Measurements from ENCODE around the gene MYOCOS. TPM values are rescaled to one million over a fixed set of nuclear protein-coding genes. Genes with fewer than 3 reads are reported as not detected.
"Not testable (repeated sequence)": the region's sequence is repeated elsewhere in the genome, so short reads cannot be mapped to it uniquely, and the experiment has no call there.

MYOCOS gene
- total RNA-seq, 4 donors from 2014 or later = not detected

- TF ChIP-seq EP300 (IDR thresholded peaks at IDR 0.05; ENCODE audit: low read depth) (no peak), CTCF (IDR thresholded peaks at IDR 0.05) (no peak), POLR2A (IDR thresholded peaks at IDR 0.05) (no peak), POLR2AphosphoS5 (IDR thresholded peaks at IDR 0.05) (no peak)
- no peak overlapping the region for H3K27ac ChIP-seq
- no peaks in the 10 kb centered on the region for H3K36me3 ChIP-seq
- in situ Hi-C loops (cut with MboI; ENCODE audit: low pct_ligation_motif_present in 1 of 4, low pct_unique_long_range_greater_than_20kb in 1 of 4, low sequenced_read_pairs in 3 of 4) (no loop called here), intact Hi-C loops (cut with DNase I; ENCODE audit: low total_unique reads) (no loop called here)
- H3K4me1 ChIP-seq = no peaks in the 10 kb centered on the region
- no peaks in the 10 kb centered on the region for H3K9me3 ChIP-seq
- 90 to 100% methylated on average over 10 to 13 of the region's 13 CpGs for WGBS, 2 donors (ENCODE audit: low coverage in 1 of 2)
- DNase-seq = no peak
- no peaks in the 10 kb centered on the region for H3K27me3 ChIP-seq
- H3K4me3 ChIP-seq = no peak overlapping the region
Observed at GRCh38 chr1:171600862-171601261, 21.2 kb upstream of the MYOCOS start.

GRCh38 chr1:171603042-171603441 is 19.0 kb upstream of the MYOCOS start:
- H3K36me3 ChIP-seq; in situ Hi-C loops (cut with MboI; ENCODE audit: low pct_ligation_motif_present in 1 of 4, low pct_unique_long_range_greater_than_20kb in 1 of 4, low sequenced_read_pairs in 3 of 4): not testable (repeated sequence)

DNA sequence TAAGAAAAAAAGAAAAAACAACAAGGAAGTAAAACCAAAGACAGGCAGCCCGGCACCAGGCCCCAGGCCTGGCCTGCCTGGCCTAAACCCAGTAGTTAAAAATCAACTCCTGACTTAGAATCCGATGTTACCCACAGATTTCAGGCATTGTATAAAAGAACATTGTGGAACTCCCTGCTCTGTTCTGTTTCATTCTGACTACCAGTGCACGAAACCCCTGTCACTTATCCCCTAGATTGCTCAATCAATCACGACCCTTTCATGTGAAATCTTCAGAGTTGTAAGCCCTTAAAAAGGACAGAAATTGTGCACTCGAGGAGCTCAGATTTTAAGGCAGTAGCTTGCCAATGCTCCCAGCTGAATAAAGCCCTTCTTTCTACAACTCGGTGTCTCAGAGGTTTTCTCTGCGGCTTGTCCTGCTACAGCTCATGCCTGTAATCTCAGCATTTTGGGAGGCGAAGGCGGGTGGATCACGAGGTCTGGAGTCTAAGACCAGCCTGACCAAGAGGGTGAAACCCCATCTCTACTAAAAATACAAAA is 15.6 kb upstream of the MYOCOS start:
- no peak overlapping the region for H3K4me3 ChIP-seq
- H3K36me3 ChIP-seq = no peaks in the 10 kb centered on the region
- WGBS, 2 donors (ENCODE audit: low coverage in 1 of 2) = 76% methylated on average over 10 of the region's 10 CpGs; no CpG with 5 or more reads in 1 of the 2 donors
- intact Hi-C loops (cut with DNase I; ENCODE audit: low total_unique reads) (no loop called here), in situ Hi-C loops (cut with MboI; ENCODE audit: low pct_ligation_motif_present in 1 of 4, low pct_unique_long_range_greater_than_20kb in 1 of 4, low sequenced_read_pairs in 3 of 4) (no loop called here)
- H3K4me1 ChIP-seq = no peaks in the 10 kb centered on the region
- no peak for DNase-seq
- H3K9me3 ChIP-seq = no peaks in the 10 kb centered on the region
- H3K27ac ChIP-seq = no peak overlapping the region
- TF ChIP-seq POLR2A (IDR thresholded peaks at IDR 0.05) = no peak
- no peak for TF ChIP-seq POLR2AphosphoS5 (IDR thresholded peaks at IDR 0.05)
- no peak for TF ChIP-seq EP300 (IDR thresholded peaks at IDR 0.05; ENCODE audit: low read depth)
- TF ChIP-seq CTCF (IDR thresholded peaks at IDR 0.05) = no peak
- no peaks in the 10 kb centered on the region for H3K27me3 ChIP-seq

More at GRCh38 chr1:171603042-171603441, 19.0 kb upstream of the MYOCOS start:
- 88 to 100% methylated on average over 1 to 6 of the region's 6 CpGs for WGBS, 2 donors (ENCODE audit: low coverage in 1 of 2)
- H3K27me3 ChIP-seq; intact Hi-C loops (cut with DNase I; ENCODE audit: low total_unique reads); H3K4me3 ChIP-seq; H3K9me3 ChIP-seq; H3K27ac ChIP-seq; H3K4me1 ChIP-seq; DNase-seq: not testable (repeated sequence)

GRCh38 chr1:171610385-171610784 is 11.7 kb upstream of the MYOCOS start:
- intact Hi-C loops (cut with DNase I; ENCODE audit: low total_unique reads) = no loop called here
- Histone ChIP-seq H3K27ac (no peak overlapping the region), H3K4me1 (no peaks in the 10 kb centered on the region), H3K9me3 (no peaks in the 10 kb centered on the region), H3K36me3 (no peaks in the 10 kb centered on the region), H3K4me3 (no peak overlapping the region), H3K27me3 (no peaks in the 10 kb centered on the region)
- TF ChIP-seq POLR2A (IDR thresholded peaks at IDR 0.05) = no peak
- no peak for TF ChIP-seq CTCF (IDR thresholded peaks at IDR 0.05)
- TF ChIP-seq EP300 (IDR thresholded peaks at IDR 0.05; ENCODE audit: low read depth) = no peak
- TF ChIP-seq POLR2AphosphoS5 (IDR thresholded peaks at IDR 0.05) = no peak
- no peak for DNase-seq
- WGBS, 2 donors (ENCODE audit: low coverage in 1 of 2) = 59 to 79% methylated on average over 2 of the region's 2 CpGs
- in situ Hi-C loops (cut with MboI; ENCODE audit: low pct_ligation_motif_present in 1 of 4, low pct_unique_long_range_greater_than_20kb in 1 of 4, low sequenced_read_pairs in 3 of 4) = no loop called here

DNA sequence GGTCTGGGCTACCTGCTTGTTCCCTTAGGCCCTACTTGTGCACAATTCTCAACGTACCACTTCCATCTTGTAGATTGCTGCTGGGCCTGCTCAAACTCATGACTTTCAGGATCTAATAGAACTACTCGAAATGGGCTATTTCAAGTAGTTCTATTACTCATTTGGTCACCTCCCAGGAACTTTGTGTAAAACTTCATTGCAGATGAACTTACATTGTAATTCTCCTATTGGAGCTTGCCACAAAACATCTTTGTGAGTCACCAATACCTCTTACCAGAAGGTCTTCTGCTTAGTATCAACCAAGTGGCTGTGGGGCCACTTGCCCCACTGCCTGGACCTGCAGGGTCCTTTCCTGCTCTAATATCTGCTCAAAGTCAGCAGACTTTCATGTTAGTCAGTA is 10.7 kb upstream of the MYOCOS start:
- no peaks in the 10 kb centered on the region for H3K4me1 ChIP-seq
- WGBS, 2 donors (ENCODE audit: low coverage in 1 of 2) = 87 to 100% methylated on average over 1 to 2 of the region's 2 CpGs
- no peaks in the 10 kb centered on the region for H3K9me3 ChIP-seq
- no peak overlapping the region for H3K4me3 ChIP-seq
- DNase-seq = no peak
- no peak for TF ChIP-seq POLR2AphosphoS5 (IDR thresholded peaks at IDR 0.05)
- no peak overlapping the region for H3K27ac ChIP-seq
- no peaks in the 10 kb centered on the region for H3K27me3 ChIP-seq
- in situ Hi-C loops (cut with MboI; ENCODE audit: low pct_ligation_motif_present in 1 of 4, low pct_unique_long_range_greater_than_20kb in 1 of 4, low sequenced_read_pairs in 3 of 4) = no loop called here
- H3K36me3 ChIP-seq = no peaks in the 10 kb centered on the region
- intact Hi-C loops (cut with DNase I; ENCODE audit: low total_unique reads) = no loop called here
